GM21825 (cell line): ENCODE measurements around the gene DSCAML1.

Experiments
- ATAC-seq: cut with Tn5 transposase; IDR thresholded peaks from one replicate; pipeline ENCODE4 v1.9.1; 2021; ENCODE audit warnings: mild to moderate bottlenecking, moderate library complexity; ENCODE audit not compliant: unreplicated experiment

DSCAML1 gene

DNA sequence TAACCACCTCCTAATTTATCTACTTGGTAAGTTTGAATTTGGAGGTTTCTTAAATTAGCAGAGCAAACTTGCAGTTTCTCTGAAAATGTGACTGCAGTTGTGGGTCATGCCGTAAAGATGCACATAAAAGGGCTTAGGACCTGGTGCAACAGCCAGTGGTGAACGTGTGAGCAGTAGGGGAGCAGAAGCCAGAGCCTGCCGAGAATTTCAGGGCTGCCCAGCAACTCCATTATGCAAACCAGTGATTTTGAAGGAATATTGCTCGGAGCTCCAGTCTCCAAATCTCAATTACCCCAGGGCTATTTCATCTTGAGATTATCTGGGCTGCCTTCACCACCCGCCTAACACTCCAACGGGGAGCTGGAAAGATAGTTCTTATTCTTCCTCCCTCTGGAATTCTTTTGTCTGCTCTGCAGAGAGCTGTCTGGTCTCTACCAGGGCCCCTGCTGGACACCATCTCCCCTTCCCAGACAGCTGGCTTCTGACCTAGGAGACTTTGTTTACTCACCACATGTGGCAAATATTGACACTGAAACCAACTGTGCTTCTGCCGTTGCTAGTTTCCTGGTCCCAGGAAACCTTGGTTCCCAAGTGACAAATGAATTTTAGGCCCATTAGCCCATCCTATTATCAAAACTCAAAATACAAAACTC is 93.9 kb downstream of the DSCAML1 start:
- ATAC-seq, result no peak

DNA sequence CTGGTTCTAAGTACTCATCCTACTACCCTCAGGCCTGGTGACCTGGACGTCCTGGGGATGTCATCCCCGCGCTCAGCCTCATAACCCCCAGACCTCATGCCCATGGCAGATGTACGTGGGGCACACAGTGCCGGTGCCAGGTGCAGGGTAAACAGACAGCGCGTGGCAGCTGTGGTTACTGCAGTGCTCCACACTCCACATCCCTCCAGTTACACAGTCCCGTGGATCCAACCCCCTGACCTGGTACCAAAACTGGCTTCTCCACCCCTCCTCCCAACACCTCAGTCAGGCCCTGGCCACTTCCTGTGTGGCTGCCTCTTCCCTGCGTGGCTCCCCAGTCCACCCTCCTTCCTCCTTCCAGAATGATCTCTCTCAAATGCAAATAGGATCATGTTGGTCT is 95.2 kb downstream of the DSCAML1 start:
- no peak for ATAC-seq

GRCh38 chr11:117700551-117700950 is 96.5 kb downstream of the DSCAML1 start:
- ATAC-seq, result no peak

GRCh38 chr11:117697319-117697718 is 99.7 kb downstream of the DSCAML1 start:
- no peak for ATAC-seq

DNA sequence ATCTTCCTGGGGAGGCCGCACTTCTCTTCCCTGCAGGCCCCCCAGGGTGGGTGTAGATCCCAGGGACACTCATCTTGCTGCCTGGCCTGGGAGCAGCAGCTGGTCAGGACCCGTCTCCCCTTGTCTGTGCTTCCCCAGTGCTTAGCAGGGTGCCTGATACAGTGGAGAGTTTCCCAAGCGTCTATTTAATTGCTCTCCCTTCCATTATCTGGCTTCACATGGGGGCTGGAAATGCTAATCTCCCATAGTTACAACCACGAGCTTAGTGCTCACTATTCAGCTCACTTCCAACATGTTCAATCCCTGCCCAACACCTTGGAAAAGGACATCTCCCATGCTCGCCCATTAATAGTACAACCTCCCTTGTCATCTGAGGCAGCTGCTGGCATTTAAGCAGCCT is 100.5 kb downstream of the DSCAML1 start:
- no peak for ATAC-seq

DNA sequence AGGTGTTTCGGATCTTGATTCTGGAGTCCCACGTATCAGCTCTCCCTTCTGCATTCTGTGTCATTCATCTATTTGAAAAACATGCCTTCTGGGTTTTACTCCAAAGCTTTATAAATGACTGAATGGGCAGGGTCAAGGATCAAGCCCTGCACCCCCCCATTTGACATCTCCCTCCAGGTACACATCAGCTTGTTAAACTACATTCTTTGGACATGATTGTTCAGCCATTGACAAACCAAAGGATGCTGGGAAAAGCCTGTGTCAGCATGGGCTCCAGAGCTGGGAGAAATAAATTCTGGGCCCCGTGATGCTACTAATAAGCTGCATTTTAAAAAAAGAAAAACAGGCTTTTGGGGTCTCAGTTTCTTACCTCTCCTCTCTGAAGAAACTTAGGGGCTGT is 103.7 kb downstream of the DSCAML1 start:
- no peak for ATAC-seq

DNA sequence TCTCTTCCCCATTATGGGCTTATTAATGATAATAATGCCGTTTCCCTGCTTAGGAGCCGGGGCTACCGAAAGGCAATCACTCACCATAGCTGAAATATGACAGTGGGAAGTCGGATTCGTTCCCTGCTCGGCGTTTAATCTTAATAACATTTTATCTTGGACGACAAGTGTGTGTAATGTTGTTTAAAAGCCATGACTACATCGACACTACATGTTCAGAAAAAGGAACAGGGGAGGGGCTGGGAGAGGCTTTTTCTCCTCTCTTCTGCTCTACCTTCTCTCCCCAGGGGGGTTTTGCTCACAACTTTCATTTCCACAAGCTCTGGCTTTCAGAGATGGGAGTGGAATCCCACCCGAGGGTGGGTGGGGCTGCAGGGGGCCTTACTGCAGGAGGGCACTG is 105.5 kb downstream of the DSCAML1 start:
- ATAC-seq, result no peak

GRCh38 chr11:117691218-117691514 is 105.8 kb downstream of the DSCAML1 start:
- no peak for ATAC-seq

DNA sequence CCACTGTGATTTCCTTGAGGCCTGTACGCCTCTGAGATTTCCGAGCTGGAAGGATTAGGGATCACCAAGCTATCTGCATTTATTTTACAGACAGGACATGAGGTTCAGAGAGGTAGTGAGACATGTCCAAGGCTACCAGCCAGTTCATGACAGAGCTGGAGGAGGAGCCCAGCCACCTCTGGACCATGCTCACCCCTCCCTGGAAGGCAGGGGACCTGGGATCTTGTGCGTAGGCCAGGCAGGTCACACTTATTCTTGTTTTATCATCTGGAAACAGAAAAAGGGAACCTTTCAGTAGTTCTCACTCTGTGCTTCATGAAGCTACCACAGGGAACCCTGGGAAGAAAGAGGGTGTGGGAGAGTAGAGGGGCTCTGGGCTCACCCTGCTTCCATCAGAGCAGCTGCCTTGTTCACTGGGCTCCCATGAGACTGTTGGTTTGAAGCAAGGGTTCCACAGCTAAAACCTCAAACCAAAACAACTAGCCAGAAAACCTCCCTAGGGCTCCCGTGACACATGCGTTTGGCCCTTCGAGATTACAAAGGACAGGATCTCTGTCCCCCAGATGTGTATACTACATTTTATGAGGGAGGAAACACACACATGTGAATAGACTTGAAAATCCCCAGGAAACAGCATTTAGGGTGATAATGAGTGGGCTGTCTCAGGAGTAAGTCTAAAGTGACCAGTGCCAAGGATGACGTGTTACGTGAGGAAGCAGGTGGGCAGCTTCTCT is 106.4 kb downstream of the DSCAML1 start:
- ATAC-seq, result no peak

GRCh38 chr11:117688255-117688797 is 108.7 kb downstream of the DSCAML1 start:
- ATAC-seq, result no peak

- ATAC-seq, result no peak
Observed at GRCh38 chr11:117687776-117688175, 109.2 kb downstream of the DSCAML1 start.

DNA sequence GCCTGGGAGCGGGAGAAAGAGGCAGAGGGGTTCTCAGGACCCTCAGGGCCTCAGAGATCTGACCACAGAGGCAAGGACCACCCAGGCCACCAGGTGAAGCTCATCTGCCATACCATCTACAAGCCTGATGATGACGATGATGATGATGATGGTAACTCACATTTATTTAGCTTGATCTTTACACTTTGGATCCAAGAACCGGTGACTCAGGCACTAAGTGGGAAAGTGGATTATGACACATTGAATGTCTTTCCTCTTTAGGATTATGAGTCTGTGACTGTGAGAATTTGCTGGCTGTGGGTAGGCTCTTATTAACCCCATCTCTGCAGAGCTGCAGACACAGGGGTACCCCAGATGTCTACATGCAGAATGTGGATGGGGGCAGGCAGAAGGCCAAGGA is 110.3 kb downstream of the DSCAML1 start:
- no peak for ATAC-seq

GRCh38 chr11:117685566-117685965 is 111.5 kb downstream of the DSCAML1 start:
- no peak for ATAC-seq

- ATAC-seq, result no peak
Observed at GRCh38 chr11:117684731-117685130, 112.3 kb downstream of the DSCAML1 start.

DNA sequence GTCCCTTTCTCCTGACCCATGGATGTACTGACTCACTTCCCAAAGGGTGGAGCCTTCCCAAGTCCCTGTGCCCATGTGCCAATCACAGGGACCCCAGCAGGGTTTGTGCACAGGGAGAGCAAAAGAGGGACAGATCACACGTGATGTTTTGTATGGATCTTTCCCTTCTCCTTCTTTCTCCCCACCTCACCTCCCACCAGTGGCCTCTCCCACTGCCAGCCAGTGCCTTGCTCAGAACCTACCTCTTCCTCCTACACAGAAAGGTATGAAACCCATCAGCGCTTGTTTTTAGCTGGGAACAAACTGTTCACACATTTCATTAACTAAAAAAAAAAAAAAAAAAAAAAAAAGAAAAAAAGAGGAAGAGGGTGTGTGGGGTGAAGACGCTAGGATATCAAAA is 112.9 kb downstream of the DSCAML1 start:
- ATAC-seq, result no peak

DNA sequence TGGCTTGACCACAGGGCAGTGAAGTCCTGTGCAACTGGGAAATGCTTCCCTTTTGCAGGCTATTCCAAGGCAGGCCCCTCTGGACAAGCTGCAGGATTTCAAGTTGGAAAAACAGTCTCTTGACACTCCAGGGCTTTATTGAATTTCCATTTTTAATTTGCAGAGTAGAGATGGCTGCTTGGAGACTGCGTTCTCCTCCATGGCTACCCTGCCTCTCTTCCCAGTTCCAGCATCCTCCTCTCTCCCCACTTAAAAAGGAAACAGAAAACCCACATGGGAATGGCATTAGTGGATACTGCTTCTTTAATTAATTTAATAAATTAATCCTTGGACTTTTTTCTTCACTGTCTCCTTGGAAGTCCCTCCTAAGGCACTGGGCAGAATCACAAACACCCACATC is 115.6 kb downstream of the DSCAML1 start:
- ATAC-seq, result no peak

- no peak for ATAC-seq
Observed at GRCh38 chr11:117679461-117679860, 117.6 kb downstream of the DSCAML1 start.

DNA sequence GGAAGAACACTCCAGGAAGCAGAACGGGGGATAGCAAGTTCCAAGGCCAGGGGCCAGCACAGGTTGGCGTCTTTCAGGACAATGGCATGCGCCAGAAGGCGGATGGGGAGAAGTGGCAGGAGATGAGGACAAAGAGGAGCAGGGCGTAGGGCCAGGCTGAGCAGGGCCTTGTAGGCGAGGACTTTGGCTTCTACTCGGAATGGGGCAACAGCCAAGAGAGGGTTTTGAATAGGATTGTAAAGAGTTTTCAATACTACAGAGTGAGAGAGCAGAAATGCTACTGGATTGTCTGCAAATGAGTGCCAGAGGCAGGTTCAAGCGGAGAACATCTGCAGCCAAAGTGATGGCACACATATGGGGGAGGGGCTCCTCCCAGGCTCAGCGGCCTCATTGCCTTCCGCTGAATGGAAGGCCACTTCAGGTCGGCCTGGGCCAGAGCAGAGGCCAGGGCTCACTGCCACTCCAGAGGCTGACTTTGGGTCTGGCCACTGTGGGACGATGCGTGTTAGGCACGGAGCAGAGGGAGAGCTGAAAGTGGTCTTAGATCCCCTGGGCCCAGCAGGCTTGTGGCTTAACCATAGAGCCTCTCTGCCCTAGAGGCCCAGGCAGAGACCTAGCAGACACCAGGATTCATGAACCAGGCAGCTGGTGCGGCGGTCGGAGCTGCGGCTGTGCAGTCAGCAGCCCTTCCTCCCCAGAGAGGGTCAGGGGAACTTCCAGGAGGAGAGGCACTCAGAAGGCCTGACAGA is 118.2 kb downstream of the DSCAML1 start:
- ATAC-seq, result no peak

DNA sequence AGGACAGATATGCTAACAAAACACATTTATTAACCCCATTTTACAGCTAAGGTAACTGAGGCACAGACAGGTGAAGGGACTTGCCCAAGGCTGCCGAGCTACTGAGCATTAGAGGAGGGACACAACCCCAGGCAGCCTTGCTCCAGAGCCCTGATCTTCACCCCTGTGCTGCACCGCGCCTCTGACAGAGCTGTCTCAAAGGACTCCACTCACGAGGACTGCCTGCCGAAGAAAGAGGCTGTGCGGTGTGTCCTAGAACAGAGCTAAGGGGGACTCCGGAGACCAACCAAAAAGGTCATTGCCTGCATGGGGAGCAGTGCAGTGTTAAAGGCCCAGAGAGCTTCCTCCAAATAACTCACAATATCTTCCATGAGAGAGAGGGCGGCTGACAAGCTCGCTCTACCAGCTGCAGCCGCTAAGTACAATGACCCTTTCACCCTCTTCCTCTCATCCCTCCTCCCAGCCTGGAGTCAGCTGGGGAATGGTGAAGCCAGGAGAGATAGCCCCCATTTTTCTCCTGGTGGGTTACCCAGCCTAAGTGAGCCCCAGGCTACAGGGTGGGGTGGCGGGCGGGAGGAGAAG is 119.2 kb downstream of the DSCAML1 start:
- ATAC-seq, result no peak

GRCh38 chr11:117676501-117676900 is 120.5 kb downstream of the DSCAML1 start:
- ATAC-seq, result no peak

GRCh38 chr11:117673602-117674001 is 123.4 kb downstream of the DSCAML1 start:
- no peak for ATAC-seq

- ATAC-seq, result no peak
Observed at GRCh38 chr11:117671370-117671769, 125.6 kb downstream of the DSCAML1 start.
